Pons (tissue), 1 donor: Measurements from ENCODE around the gene RGS11.

ENCODE experiments used
- DNase-seq: peaks from one replicate; pipeline ENCODE4 v3.0.0-alpha.2; 2016; ENCODE audit warnings: low spot score

RGS11 gene

GRCh38 chr16:296806-297510, 21.2 kb upstream of the RGS11 start:
- DNase-seq = no peak

- no peak for DNase-seq
Measured at GRCh38 chr16:296276-296675, 20.5 kb upstream of the RGS11 start.

- DNase-seq = no peak
Measured at GRCh38 chr16:293043-293775, 17.5 kb upstream of the RGS11 start.

GRCh38 chr16:291539-291938, 15.8 kb upstream of the RGS11 start:
- no peak for DNase-seq

GRCh38 chr16:290681-291405, 15.1 kb upstream of the RGS11 start:
- DNase-seq = no peak

GRCh38 chr16:290015-290680, 14.4 kb upstream of the RGS11 start:
- no peak for DNase-seq

- no peak for DNase-seq
Measured at GRCh38 chr16:289395-289997, 13.8 kb upstream of the RGS11 start.

GRCh38 chr16:287981-288920, 12.5 kb upstream of the RGS11 start:
- DNase-seq = no peak

GRCh38 chr16:287298-287811, 11.6 kb upstream of the RGS11 start:
- DNase-seq = no peak

GRCh38 chr16:286491-287297, 10.9 kb upstream of the RGS11 start:
- DNase-seq = no peak

GRCh38 chr16:285146-286055, 9.7 kb upstream of the RGS11 start:
- DNase-seq = no peak

- DNase-seq = no peak
Measured at GRCh38 chr16:284204-285120, 8.7 kb upstream of the RGS11 start.

- peak; percentile 12 for DNase-seq
Measured at GRCh38 chr16:283033-283805, 7.5 kb upstream of the RGS11 start, which contains the start of gene PDIA2. Gene PDIA2 (plus strand): TSS chr16:283164. CDS start chr16:283170, 6 bp downstream.

GRCh38 chr16:282491-282890, 6.7 kb upstream of the RGS11 start:
- no peak for DNase-seq

GRCh38 chr16:281660-282255, 6.0 kb upstream of the RGS11 start:
- DNase-seq = no peak

GRCh38 chr16:280991-281659, 5.4 kb upstream of the RGS11 start:
- DNase-seq = no peak
